Measurements from ENCODE around the gene RORB. TPM values are rescaled to one million over a fixed set of nuclear protein-coding genes. Genes with fewer than 3 reads are reported as not detected.

RORB gene
- total and polyA plus RNA-seq, 4 experiments from 2014 or later, result not detected

DNA sequence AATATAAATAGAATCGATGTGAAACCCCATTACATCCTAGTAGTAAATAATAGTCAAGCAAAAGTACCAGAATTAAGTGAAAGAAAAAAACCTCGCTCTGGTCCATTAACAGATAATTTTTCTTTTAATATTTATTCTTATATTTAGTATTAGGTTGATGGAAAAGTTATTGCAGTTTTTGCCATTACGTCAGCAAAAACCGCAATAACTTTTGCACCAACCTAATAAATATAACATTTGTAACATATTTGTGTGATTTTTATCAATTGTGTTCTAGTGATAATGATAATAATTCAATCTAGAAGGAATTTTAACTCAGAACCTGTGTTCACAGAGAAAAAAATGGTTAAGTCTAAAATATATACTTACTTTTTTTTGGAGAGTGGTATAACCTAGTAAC, 16.1 kb downstream of the RORB start:
- H3K27me3 ChIP-seq (ENCODE audit: insufficient read depth, low read length), result no peaks in the 10 kb centered on the region
- ChIA-PET POLR2A (ENCODE audit: partially characterized antibody) (no interaction called here), CTCF (ENCODE audit: partially characterized antibody) (no interaction called here)
- no peaks in the 10 kb centered on the region for H3K36me3 ChIP-seq (ENCODE audit: insufficient read depth, low read length)
- Mint-ChIP-seq H3K27me3 (no peaks in the 10 kb centered on the region), H3K27ac (no peak overlapping the region), H3K9me3 (no peaks in the 10 kb centered on the region), H3K4me1 (no peaks in the 10 kb centered on the region), H3K36me3 (no peaks in the 10 kb centered on the region), H3K4me3 (no peak overlapping the region)
- H3K4me1 ChIP-seq (ENCODE audit: insufficient read depth, low read length), result no peaks in the 10 kb centered on the region
- DNase-seq, result no peak
- H3K27ac ChIP-seq (ENCODE audit: low read depth, low read length), result no peak overlapping the region
- H3K4me3 ChIP-seq (ENCODE audit: low read length in 2 of 2), result no peak overlapping the region
- H3K9me3 ChIP-seq (ENCODE audit: control insufficient read depth in 1 of 2, low read length in 2 of 2), result no peaks in the 10 kb centered on the region
- intact Hi-C loops (cut with micrococcal nuclease), result no loop called here

DNA sequence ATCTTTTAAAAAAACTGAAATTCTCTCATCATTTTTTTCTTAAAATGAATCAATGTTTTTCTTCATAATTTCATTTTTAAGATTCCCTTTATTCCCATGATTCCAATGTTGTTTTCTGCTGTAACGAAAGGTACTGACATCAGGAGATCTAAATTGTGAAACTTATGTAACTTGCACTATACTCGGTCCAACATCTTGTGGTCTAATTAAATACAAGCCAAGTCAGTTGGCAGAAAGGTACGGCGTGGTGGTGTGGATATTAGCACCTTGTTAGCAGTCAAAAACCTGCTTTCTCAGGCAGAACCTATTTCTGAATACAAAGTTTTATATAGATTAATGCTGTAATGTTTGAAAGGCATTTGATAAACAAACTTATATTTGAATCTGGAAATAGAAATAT, 20.1 kb downstream of the RORB start:
- no peaks in the 10 kb centered on the region for H3K9me3 Mint-ChIP-seq
- H3K36me3 Mint-ChIP-seq, result no peaks in the 10 kb centered on the region
- Histone ChIP-seq H3K4me3 (ENCODE audit: low read length in 2 of 2) (no peak overlapping the region), H3K27me3 (ENCODE audit: insufficient read depth, low read length) (no peaks in the 10 kb centered on the region), H3K9me3 (ENCODE audit: control insufficient read depth in 1 of 2, low read length in 2 of 2) (no peaks in the 10 kb centered on the region), H3K4me1 (ENCODE audit: insufficient read depth, low read length) (no peaks in the 10 kb centered on the region), H3K27ac (ENCODE audit: low read depth, low read length) (no peak overlapping the region), H3K36me3 (ENCODE audit: insufficient read depth, low read length) (no peaks in the 10 kb centered on the region)
- DNase-seq, result no peak
- ChIA-PET CTCF (ENCODE audit: partially characterized antibody) (no interaction called here), POLR2A (ENCODE audit: partially characterized antibody) (no interaction called here)
- no peak overlapping the region for H3K27ac Mint-ChIP-seq
- H3K27me3 Mint-ChIP-seq, result peaks cover 1 to 2% of the 10 kb centered on the region in 2 donors
- H3K4me3 Mint-ChIP-seq, result no peak overlapping the region
- no peaks in the 10 kb centered on the region for H3K4me1 Mint-ChIP-seq
- intact Hi-C loops (cut with micrococcal nuclease), result no loop called here

DNA sequence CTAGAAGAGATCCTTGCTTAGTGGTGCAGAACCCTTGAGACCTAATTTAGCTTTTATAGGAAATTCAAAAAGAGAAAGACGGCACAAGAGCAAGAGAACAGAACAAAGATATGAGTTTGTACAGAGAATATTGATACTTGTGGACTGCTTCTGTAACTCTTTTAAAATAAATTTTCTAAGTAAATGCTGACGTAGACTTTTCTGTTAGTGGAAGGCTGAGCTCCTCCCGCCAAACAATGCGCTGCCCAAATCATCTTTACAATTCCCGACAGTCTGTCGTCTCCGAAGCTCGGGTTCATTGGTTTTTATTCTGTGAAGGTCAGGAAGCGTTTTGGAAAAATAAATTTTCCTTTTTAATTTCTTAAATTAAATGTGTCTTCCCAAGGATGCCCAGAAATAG, 22.3 kb downstream of the RORB start:
- Histone ChIP-seq H3K27me3 (ENCODE audit: insufficient read depth, low read length) (no peaks in the 10 kb centered on the region), H3K27ac (ENCODE audit: low read depth, low read length) (no peak overlapping the region), H3K36me3 (ENCODE audit: insufficient read depth, low read length) (no peaks in the 10 kb centered on the region), H3K4me3 (ENCODE audit: low read length in 2 of 2) (no peak overlapping the region), H3K9me3 (ENCODE audit: control insufficient read depth in 1 of 2, low read length in 2 of 2) (no peaks in the 10 kb centered on the region), H3K4me1 (ENCODE audit: insufficient read depth, low read length) (no peaks in the 10 kb centered on the region)
- no peak for DNase-seq
- no peak overlapping the region for H3K4me3 Mint-ChIP-seq
- peaks cover 3 to 7% of the 10 kb centered on the region in 2 donors for H3K27me3 Mint-ChIP-seq
- H3K9me3 Mint-ChIP-seq, result peaks cover 0 to 4% (median 0%) of the 10 kb centered on the region in 8 donors
- H3K27ac Mint-ChIP-seq, result no peak overlapping the region
- POLR2A ChIA-PET (ENCODE audit: partially characterized antibody), result no interaction called here
- intact Hi-C loops (cut with micrococcal nuclease), result no loop called here
- H3K4me1 Mint-ChIP-seq, result no peaks in the 10 kb centered on the region
- H3K36me3 Mint-ChIP-seq, result no peaks in the 10 kb centered on the region
- CTCF ChIA-PET (ENCODE audit: partially characterized antibody), result no interaction called here

- Mint-ChIP-seq H3K9me3 (peaks cover 0 to 4% (median 0%) of the 10 kb centered on the region in 8 donors), H3K4me1 (no peaks in the 10 kb centered on the region), H3K27ac (no peak overlapping the region), H3K36me3 (no peaks in the 10 kb centered on the region), H3K27me3 (peaks cover 4 to 8% of the 10 kb centered on the region in 2 donors), H3K4me3 (no peak overlapping the region)
- H3K4me3 ChIP-seq (ENCODE audit: low read length in 2 of 2), result no peak overlapping the region
- no peak overlapping the region for H3K27ac ChIP-seq (ENCODE audit: low read depth, low read length)
- H3K4me1 ChIP-seq (ENCODE audit: insufficient read depth, low read length), result no peaks in the 10 kb centered on the region
- ChIA-PET CTCF (ENCODE audit: partially characterized antibody) (no interaction called here), POLR2A (ENCODE audit: partially characterized antibody) (no interaction called here)
- no peaks in the 10 kb centered on the region for H3K27me3 ChIP-seq (ENCODE audit: insufficient read depth, low read length)
- intact Hi-C loops (cut with micrococcal nuclease), result no loop called here
- no peaks in the 10 kb centered on the region for H3K9me3 ChIP-seq (ENCODE audit: control insufficient read depth in 1 of 2, low read length in 2 of 2)
- no peaks in the 10 kb centered on the region for H3K36me3 ChIP-seq (ENCODE audit: insufficient read depth, low read length)
- no peak for DNase-seq
Measured at GRCh38 chr9:74521009-74521408, 23.9 kb downstream of the RORB start.

DNA sequence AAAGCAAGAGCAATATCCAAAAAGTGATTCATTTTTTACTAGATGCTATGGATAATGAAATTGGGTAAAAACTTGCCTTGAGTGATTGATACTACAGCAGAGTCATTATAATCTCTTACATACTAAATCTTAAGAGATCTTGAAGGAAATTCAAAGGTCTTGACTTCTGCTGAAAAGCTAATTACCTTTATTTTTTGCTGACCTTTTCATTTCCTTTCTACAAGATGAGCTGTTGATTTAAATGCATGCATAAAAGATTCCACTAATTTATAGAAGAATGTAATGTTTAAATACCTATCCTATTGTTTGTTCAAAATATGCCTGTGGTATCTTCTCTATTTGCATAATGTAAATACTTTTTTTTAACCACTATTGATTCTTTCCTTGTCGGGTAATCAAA, 27.2 kb downstream of the RORB start:
- H3K36me3 Mint-ChIP-seq, result no peaks in the 10 kb centered on the region
- peaks cover 0 to 4% (median 0%) of the 10 kb centered on the region in 8 donors for H3K9me3 Mint-ChIP-seq
- Histone ChIP-seq H3K4me3 (ENCODE audit: low read length in 2 of 2) (no peak overlapping the region), H3K36me3 (ENCODE audit: insufficient read depth, low read length) (no peaks in the 10 kb centered on the region), H3K27me3 (ENCODE audit: insufficient read depth, low read length) (no peaks in the 10 kb centered on the region), H3K27ac (ENCODE audit: low read depth, low read length) (no peak overlapping the region), H3K9me3 (ENCODE audit: control insufficient read depth in 1 of 2, low read length in 2 of 2) (no peaks in the 10 kb centered on the region), H3K4me1 (ENCODE audit: insufficient read depth, low read length) (no peaks in the 10 kb centered on the region)
- intact Hi-C loops (cut with micrococcal nuclease), result no loop called here
- no peak overlapping the region for H3K4me3 Mint-ChIP-seq
- no peaks in the 10 kb centered on the region for H3K4me1 Mint-ChIP-seq
- ChIA-PET CTCF (ENCODE audit: partially characterized antibody) (no interaction called here), POLR2A (ENCODE audit: partially characterized antibody) (no interaction called here)
- DNase-seq, result no peak
- no peak overlapping the region for H3K27ac Mint-ChIP-seq
- H3K27me3 Mint-ChIP-seq, result peaks cover 5 to 7% of the 10 kb centered on the region in 2 donors

GRCh38 chr9:74526215-74526614, 29.1 kb downstream of the RORB start:
- CTCF ChIA-PET (ENCODE audit: partially characterized antibody), result no interaction called here
- Mint-ChIP-seq H3K9me3 (peaks cover 0 to 7% (median 0%) of the 10 kb centered on the region in 8 donors), H3K4me1 (no peaks in the 10 kb centered on the region)

GRCh38 chr9:74527718-74528117, 30.6 kb downstream of the RORB start:
- Histone ChIP-seq H3K9me3 (ENCODE audit: control insufficient read depth in 1 of 2, low read length in 2 of 2) (no peaks in the 10 kb centered on the region), H3K36me3 (ENCODE audit: insufficient read depth, low read length) (no peaks in the 10 kb centered on the region), H3K27ac (ENCODE audit: low read depth, low read length) (no peak overlapping the region), H3K4me3 (ENCODE audit: low read length in 2 of 2) (no peak overlapping the region), H3K4me1 (ENCODE audit: insufficient read depth, low read length) (no peaks in the 10 kb centered on the region), H3K27me3 (ENCODE audit: insufficient read depth, low read length) (no peaks in the 10 kb centered on the region)
- peaks cover 5 to 7% of the 10 kb centered on the region in 2 donors for H3K27me3 Mint-ChIP-seq
- no peak overlapping the region for H3K4me3 Mint-ChIP-seq
- H3K27ac Mint-ChIP-seq, result no peak overlapping the region
- no peak for DNase-seq
- intact Hi-C loops (cut with micrococcal nuclease), result no loop called here
- peaks cover 0 to 7% (median 0%) of the 10 kb centered on the region in 8 donors for H3K9me3 Mint-ChIP-seq
- POLR2A ChIA-PET (ENCODE audit: partially characterized antibody), result no interaction called here
- H3K4me1 Mint-ChIP-seq, result no peaks in the 10 kb centered on the region
- H3K36me3 Mint-ChIP-seq, result no peaks in the 10 kb centered on the region
- CTCF ChIA-PET (ENCODE audit: partially characterized antibody), result no interaction called here

More at GRCh38 chr9:74526215-74526614, 29.1 kb downstream of the RORB start:
- Histone ChIP-seq H3K4me3 (ENCODE audit: low read length in 2 of 2) (no peak overlapping the region), H3K36me3 (ENCODE audit: insufficient read depth, low read length) (no peaks in the 10 kb centered on the region), H3K27ac (ENCODE audit: low read depth, low read length) (no peak overlapping the region), H3K27me3 (ENCODE audit: insufficient read depth, low read length) (no peaks in the 10 kb centered on the region), H3K4me1 (ENCODE audit: insufficient read depth, low read length) (no peaks in the 10 kb centered on the region), H3K9me3 (ENCODE audit: control insufficient read depth in 1 of 2, low read length in 2 of 2) (no peaks in the 10 kb centered on the region)
- H3K36me3 Mint-ChIP-seq, result no peaks in the 10 kb centered on the region
- POLR2A ChIA-PET (ENCODE audit: partially characterized antibody), result no interaction called here
- peaks cover 5 to 7% of the 10 kb centered on the region in 2 donors for H3K27me3 Mint-ChIP-seq
- H3K4me3 Mint-ChIP-seq, result no peak overlapping the region
- no peak for DNase-seq
- intact Hi-C loops (cut with micrococcal nuclease), result no loop called here
- H3K27ac Mint-ChIP-seq, result no peak overlapping the region

- POLR2A ChIA-PET (ENCODE audit: partially characterized antibody), result no interaction called here
- H3K4me3 ChIP-seq (ENCODE audit: low read length in 2 of 2), result no peak overlapping the region
- no peaks in the 10 kb centered on the region for H3K27me3 ChIP-seq (ENCODE audit: insufficient read depth, low read length)
- H3K4me1 Mint-ChIP-seq, result no peaks in the 10 kb centered on the region
- intact Hi-C loops (cut with micrococcal nuclease), result no loop called here
- H3K27me3 Mint-ChIP-seq, result peaks cover 4 to 5% of the 10 kb centered on the region in 2 donors
- H3K36me3 ChIP-seq (ENCODE audit: insufficient read depth, low read length), result no peaks in the 10 kb centered on the region
- H3K27ac ChIP-seq (ENCODE audit: low read depth, low read length), result no peak overlapping the region
- H3K36me3 Mint-ChIP-seq, result no peaks in the 10 kb centered on the region
- H3K4me1 ChIP-seq (ENCODE audit: insufficient read depth, low read length), result no peaks in the 10 kb centered on the region
- no peaks in the 10 kb centered on the region for H3K9me3 ChIP-seq (ENCODE audit: control insufficient read depth in 1 of 2, low read length in 2 of 2)
- CTCF ChIA-PET (ENCODE audit: partially characterized antibody), result no interaction called here
- H3K4me3 Mint-ChIP-seq, result no peak overlapping the region
- H3K27ac Mint-ChIP-seq, result no peak overlapping the region
- no peak for DNase-seq
- H3K9me3 Mint-ChIP-seq, result peaks cover 0 to 5% (median 0%) of the 10 kb centered on the region in 8 donors
Measured at GRCh38 chr9:74528207-74528606, 31.1 kb downstream of the RORB start.
